Measurements from ENCODE around the gene ALDH1B1.

GRCh38 chr9:38405785-38406184, 13.3 kb downstream of the ALDH1B1 start:
- no peak for TF ChIP-seq POLR2A (IDR thresholded peaks at IDR 0.05)
- TF ChIP-seq CTCF (IDR thresholded peaks at IDR 0.05) = no peak

Measured in breast epithelium (tissue), 3 donors.